NCI-H345 treated with DMSO at 0.1 percent for 48 hours (cell line): Measurements from ENCODE around the gene GPR132.

Source experiments
- DNase-seq: peaks from one replicate; lab custom pipeline; 2025; ENCODE audit not compliant: unreplicated experiment; lab: John Stamatoyannopoulos, UW

The GPR132 gene

GRCh38 chr14:105023144-105023543 lies 42.1 kb downstream of the GPR132 start:
- DNase-seq, result no peak

- no peak for DNase-seq
These were observed 43.0 kb downstream of the GPR132 start for GRCh38 chr14:105022276-105022670.

- no peak for DNase-seq
These were observed 43.5 kb downstream of the GPR132 start for GRCh38 chr14:105021656-105022275.

GRCh38 chr14:105020815-105021655 lies 44.2 kb downstream of the GPR132 start, which contains the start of gene CDCA4:
TSS of gene CDCA4 (minus strand) at chr14:105021083. CDS start at chr14:105011929, 9,154 bp downstream.
- peak; percentile 99 for DNase-seq

GRCh38 chr14:105019861-105020814 lies 45.1 kb downstream of the GPR132 start:
- no peak for DNase-seq

GRCh38 chr14:105018414-105018813 lies 46.8 kb downstream of the GPR132 start:
- DNase-seq, result no peak

GRCh38 chr14:105015905-105016304 lies 49.3 kb downstream of the GPR132 start:
- no peak for DNase-seq

GRCh38 chr14:105015242-105015641 lies 50.0 kb downstream of the GPR132 start:
- DNase-seq, result no peak

GRCh38 chr14:105014631-105015030 lies 50.6 kb downstream of the GPR132 start:
- DNase-seq, result no peak

- DNase-seq, result no peak
These were observed 51.2 kb downstream of the GPR132 start for GRCh38 chr14:105014032-105014431.

GRCh38 chr14:105013150-105013785 lies 52.0 kb downstream of the GPR132 start:
- no peak for DNase-seq

GRCh38 chr14:105012171-105012985 lies 52.9 kb downstream of the GPR132 start:
- no peak for DNase-seq

GRCh38 chr14:105011312-105011990 lies 53.8 kb downstream of the GPR132 start:
- DNase-seq, result no peak

GRCh38 chr14:105010891-105011291 lies 54.3 kb downstream of the GPR132 start:
- no peak for DNase-seq

GRCh38 chr14:105010106-105010505 lies 55.1 kb downstream of the GPR132 start:
- DNase-seq, result no peak

- DNase-seq, result no peak
These were observed 57.5 kb downstream of the GPR132 start for GRCh38 chr14:105007593-105008264.

GRCh38 chr14:105006831-105007592 lies 58.2 kb downstream of the GPR132 start:
- DNase-seq, result no peak
